ELR (cell line): ENCODE data around the gene ATF5.

Source experiments
- DNase-seq: peaks from one replicate; pipeline ENCODE4 v3.0.0-alpha.2; 2015; ENCODE audit warnings: low read depth

The ATF5 gene

DNA sequence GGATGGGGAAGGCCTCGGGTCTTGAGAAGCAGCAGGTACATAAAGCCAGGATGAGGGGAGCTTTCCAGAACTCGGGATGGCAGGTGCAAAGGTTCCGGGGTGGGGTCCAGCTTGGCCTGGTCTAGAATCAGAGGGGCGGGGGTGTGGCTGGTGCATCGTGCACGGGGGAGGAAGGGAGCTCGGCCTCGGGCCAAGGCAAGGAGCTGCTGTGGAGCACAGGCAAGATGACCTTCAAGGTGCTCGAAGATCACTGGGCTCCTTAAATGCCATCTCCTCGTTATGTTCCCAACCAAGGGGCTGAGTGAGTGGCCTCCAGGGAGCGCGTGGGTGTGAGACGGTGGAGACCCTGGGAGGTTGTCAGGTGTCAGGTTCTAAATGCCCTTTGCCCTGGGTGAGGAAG is 48.1 kb downstream of the ATF5 start:
- no peak for DNase-seq

DNA sequence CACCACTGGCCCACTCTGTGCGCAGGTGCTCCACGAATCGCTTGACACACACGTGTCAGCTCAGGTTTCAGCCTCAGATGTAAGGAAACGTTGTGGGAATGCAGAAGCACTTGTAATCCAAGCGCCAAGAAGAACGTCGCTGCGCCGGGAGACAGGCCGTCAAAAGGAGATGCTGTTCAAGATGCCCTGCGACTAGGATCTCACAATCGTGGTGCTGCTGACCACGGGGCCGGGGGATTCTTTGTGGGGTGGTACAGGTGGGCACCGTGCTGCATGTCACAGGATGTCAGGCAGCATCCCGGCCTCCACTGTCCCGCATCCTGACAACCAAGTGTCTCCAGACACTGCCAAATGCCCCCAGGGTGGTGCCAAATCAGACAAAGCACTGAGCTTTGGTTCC is 48.9 kb downstream of the ATF5 start:
- DNase-seq: no peak

DNA sequence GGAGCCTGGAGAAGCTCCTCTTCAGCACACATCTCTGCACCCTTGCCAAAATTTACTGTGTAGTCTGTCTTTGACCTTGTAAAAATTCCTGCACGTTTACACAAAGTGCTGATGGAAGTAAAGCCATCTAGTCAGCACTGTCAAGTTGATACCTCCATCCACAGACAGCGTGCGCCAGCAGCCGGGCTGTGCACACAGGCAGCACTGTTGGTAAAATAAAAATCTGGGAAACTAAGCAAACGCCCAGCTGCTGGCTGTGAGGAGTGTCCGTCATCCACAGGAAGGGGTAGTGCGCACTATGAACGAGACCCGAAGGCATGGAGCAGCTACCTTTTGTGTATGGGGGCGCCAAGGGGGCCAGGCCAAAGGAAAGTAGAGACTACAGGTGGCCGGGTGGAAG is 49.3 kb downstream of the ATF5 start:
- DNase-seq: no peak

DNA sequence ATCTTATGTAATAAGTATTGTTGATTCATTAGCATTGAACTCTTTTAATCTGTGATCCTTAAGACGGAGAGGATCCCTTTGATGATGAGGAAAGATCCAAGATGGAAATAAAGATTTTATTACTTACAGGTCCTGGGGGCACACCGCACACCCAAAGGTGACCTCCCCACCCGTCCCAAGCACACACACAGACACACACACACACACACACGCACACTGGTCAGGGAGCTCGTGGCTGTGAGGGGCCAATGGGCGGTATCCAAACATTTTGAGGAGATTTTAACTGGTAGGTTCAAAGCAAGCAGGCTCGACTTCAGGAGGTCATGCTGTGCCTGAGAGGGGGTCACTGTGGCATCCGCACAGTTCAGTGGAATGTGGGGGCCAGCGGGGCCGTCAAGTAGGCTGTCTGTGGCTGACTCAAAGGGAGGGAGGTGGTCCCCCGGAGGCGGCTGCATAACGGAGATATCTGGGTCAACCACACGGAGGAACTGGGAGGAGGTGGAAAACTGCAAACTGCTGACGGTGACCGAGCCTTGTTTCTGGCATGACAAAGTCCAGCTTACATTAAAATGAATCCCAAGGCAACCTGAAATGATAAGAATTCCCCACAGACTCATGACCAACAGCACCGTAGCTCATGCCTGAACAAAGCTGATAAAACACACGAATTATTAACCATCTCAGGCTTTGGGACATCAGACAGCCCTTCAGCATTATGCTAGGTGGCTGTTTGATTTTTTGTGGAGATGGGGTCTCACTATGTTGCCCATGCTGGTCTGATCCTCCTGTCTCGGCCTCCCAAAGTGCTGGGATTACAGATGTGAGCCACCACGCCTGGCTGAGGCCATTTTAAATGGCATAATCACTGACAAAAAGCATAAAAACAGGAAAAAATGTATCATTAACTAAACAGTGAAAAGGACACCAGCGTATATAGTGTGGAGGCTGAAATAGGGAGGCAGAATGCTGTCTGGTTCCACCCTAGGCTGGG is 52.9 kb downstream of the ATF5 start:
- no peak for DNase-seq
